Ovary (tissue), 3 donors: Measurements from ENCODE around the gene WWOX.

ENCODE experiments used
- EP300 ChIP-seq: sonication (generic); formaldehyde crosslinking; IDR thresholded peaks from one replicate; pipeline ENCODE4 v1.6.1; 2017; ENCODE audit warnings: antibody characterized with exemption
- TF ChIP-seq, protein P1 (sequence below), 3 donors: fragments of 450-650 bp in 2 of 3; fragments of 200-600 bp in 1 of 3; IDR thresholded peaks; one replicate each; pipeline versions ENCODE4 v1.5.1 to v1.8.0; 2016 to 2022; ENCODE audit warnings: antibody characterized with exemption in 3 of 3, mild to moderate bottlenecking in 1 of 3
- donor health status: DM: no; HTN: no; CAD: no.

DNA sequence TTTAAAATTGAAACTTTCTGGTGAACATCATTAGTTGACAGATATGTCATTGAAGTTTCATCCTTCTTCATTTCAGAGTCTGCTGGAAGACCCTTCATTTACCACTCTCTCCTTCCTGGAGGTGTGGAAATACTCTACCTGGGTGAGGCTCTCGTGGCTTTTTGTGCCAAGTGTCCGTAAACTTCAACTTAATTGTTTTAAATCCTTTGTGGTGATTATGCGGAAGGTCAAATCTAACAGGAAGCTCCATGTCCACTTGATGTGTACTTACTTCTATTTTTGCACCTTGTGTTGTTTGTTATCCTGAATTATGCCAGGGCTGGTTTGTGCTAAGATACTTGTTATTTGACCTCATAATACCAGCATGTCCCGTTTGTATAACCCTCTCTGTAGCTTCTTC lies 129.2 kb downstream of the WWOX start:
- TF ChIP-seq, protein P1, sequence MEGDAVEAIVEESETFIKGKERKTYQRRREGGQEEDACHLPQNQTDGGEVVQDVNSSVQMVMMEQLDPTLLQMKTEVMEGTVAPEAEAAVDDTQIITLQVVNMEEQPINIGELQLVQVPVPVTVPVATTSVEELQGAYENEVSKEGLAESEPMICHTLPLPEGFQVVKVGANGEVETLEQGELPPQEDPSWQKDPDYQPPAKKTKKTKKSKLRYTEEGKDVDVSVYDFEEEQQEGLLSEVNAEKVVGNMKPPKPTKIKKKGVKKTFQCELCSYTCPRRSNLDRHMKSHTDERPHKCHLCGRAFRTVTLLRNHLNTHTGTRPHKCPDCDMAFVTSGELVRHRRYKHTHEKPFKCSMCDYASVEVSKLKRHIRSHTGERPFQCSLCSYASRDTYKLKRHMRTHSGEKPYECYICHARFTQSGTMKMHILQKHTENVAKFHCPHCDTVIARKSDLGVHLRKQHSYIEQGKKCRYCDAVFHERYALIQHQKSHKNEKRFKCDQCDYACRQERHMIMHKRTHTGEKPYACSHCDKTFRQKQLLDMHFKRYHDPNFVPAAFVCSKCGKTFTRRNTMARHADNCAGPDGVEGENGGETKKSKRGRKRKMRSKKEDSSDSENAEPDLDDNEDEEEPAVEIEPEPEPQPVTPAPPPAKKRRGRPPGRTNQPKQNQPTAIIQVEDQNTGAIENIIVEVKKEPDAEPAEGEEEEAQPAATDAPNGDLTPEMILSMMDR (IDR thresholded peaks at IDR 0.05) = no peak
- no peak for TF ChIP-seq EP300
